Measurements from ENCODE around the gene CLRN1. TPM values are rescaled to one million over a fixed set of nuclear protein-coding genes. Genes with fewer than 3 reads are reported as not detected.

The CLRN1 gene
- total and polyA plus RNA-seq, 2 of the 13 experiments (the other 11 are each of a cell fraction or from before 2014, with no cell fraction given), result not detected

- ATAC-seq (no peak), DNase-seq (ENCODE audit: low spot score) (no peak), FAIRE-seq (no peak)
- Histone ChIP-seq H3K36me3 (replicated peaks in 1 of 2; ENCODE audit: control insufficient read depth in 1 of 2, insufficient read depth in 2 of 2, low read length in 2 of 2) (no peaks in the 10 kb centered on the region), H3K27ac (ENCODE audit: extremely low read length, insufficient read depth, low read length) (no peak overlapping the region), H2AFZ (ENCODE audit: low read length) (no peak overlapping the region), H3K4me3 (replicated peaks in 1 of 3; ENCODE audit: insufficient read depth in 1 of 3, low read depth in 2 of 3, low read length in 3 of 3) (no peak overlapping the region), H3K9ac (ENCODE audit: insufficient read depth, low read depth, low read length) (no peak overlapping the region), H3K27me3 (ENCODE audit: control insufficient read depth in 1 of 2, insufficient read depth in 2 of 2, low read length in 2 of 2) (no peaks in the 10 kb centered on the region), H3K4me2 (ENCODE audit: low read depth, low read length) (no peak overlapping the region), H3K4me1 (ENCODE audit: insufficient read depth, low read length) (no peaks in the 10 kb centered on the region), H4K20me1 (ENCODE audit: insufficient read depth, low read length) (no peaks in the 10 kb centered on the region), H3K9me3 (ENCODE audit: low read length) (no peaks in the 10 kb centered on the region), H3K79me2 (ENCODE audit: insufficient read depth, low read length) (no peaks in the 10 kb centered on the region)
- BruUV-seq (replicated peaks), result no TSS peak
- CTCF ChIA-PET (ENCODE audit: low intra/inter-chr PET ratio, low total read pairs), result no interaction called here
- TF ChIP-seq ZNF34 (CRISPR knock-in tag; IDR thresholded peaks at IDR 0.05; ENCODE audit: borderline replicate concordance) (no peak), ZBTB2 (CRISPR knock-in tag; IDR thresholded peaks at IDR 0.05; ENCODE audit: low read depth) (no peak), ZNF367 (CRISPR knock-in tag; IDR thresholded peaks at IDR 0.05; ENCODE audit: borderline replicate concordance) (no peak), ZNF33A (CRISPR knock-in tag; IDR thresholded peaks at IDR 0.05; ENCODE audit: borderline replicate concordance) (no peak), NCOA1 (CRISPR knock-in tag; IDR thresholded peaks at IDR 0.05) (no peak), ZNF530 (CRISPR knock-in tag; IDR thresholded peaks at IDR 0.05; ENCODE audit: low read depth) (no peak), ZNF230 (CRISPR knock-in tag; IDR thresholded peaks at IDR 0.05) (no peak), E2F5 (CRISPR knock-in tag; conservative IDR thresholded peaks at IDR 0.05) (no peak), ZSCAN22 (CRISPR knock-in tag; IDR thresholded peaks at IDR 0.05) (no peak)
- in situ Hi-C loops (cut with HindIII; ENCODE audit: extremely low pct_ligation_motif_present, low pct_unique_long_range_greater_than_20kb), result no loop called here
- POLR2A ChIA-PET, result no interaction called here
- 0% methylated on average over 5 of the region's 5 CpGs for WGBS (ENCODE audit: low lambda C conversion rate)
- intact Hi-C loops (cut with micrococcal nuclease; ENCODE audit: unreplicated experiment), result no loop called here
Observed at GRCh38 chr3:150960708-150961684, 11.5 kb downstream of the CLRN1 start.

Measured in HepG2 (cell line).